Osteocyte (in vitro differentiated cells): ENCODE results near the gene CTSO. TPM values are rescaled to one million over a fixed set of nuclear protein-coding genes. Genes with fewer than 3 reads are reported as not detected.

Source experiments
- DNase-seq: peaks from one replicate; pipeline ENCODE4 v3.0.0; 2021; ENCODE audit warnings: mixed read lengths; ENCODE audit not compliant: unreplicated experiment; ENCODE audit errors: extremely low spot score
- H3K27ac Mint-ChIP-seq: one replicate; pipeline ENCODE4 v1.8.0; 2021; ENCODE audit warnings: mild to moderate bottlenecking, mixed read lengths; ENCODE audit not compliant: unreplicated experiment
- H3K27me3 Mint-ChIP-seq: one replicate; pipeline ENCODE4 v1.8.0; 2021; ENCODE audit warnings: mixed read lengths; ENCODE audit not compliant: unreplicated experiment
- H3K36me3 Mint-ChIP-seq: one replicate; pipeline ENCODE4 v1.8.0; 2021; ENCODE audit warnings: mixed read lengths; ENCODE audit not compliant: unreplicated experiment
- H3K4me1 Mint-ChIP-seq: one replicate; pipeline ENCODE4 v1.8.0; 2021; ENCODE audit warnings: mixed read lengths; ENCODE audit not compliant: unreplicated experiment
- H3K4me3 Mint-ChIP-seq: one replicate; pipeline ENCODE4 v1.8.0; 2021; ENCODE audit warnings: mild to moderate bottlenecking, moderate library complexity, mixed read lengths; ENCODE audit not compliant: unreplicated experiment
- H3K9me3 Mint-ChIP-seq: one replicate; pipeline ENCODE4 v1.8.0; 2021; ENCODE audit warnings: mixed read lengths; ENCODE audit not compliant: unreplicated experiment
- total RNA-seq: library from RNA; stranded (reverse); gene quantifications from 2 replicates; pipeline ENCODE4 v1.2.1, GENCODE V29; 2021
- TF ChIP-seq, protein P1 (sequence below): fragments of 200-600 bp; sonication (generic); IDR thresholded peaks from 2 replicates; pipeline ENCODE4 v1.5.0; 2021; ENCODE audit warnings: antibody characterized with exemption, mild to moderate bottlenecking, moderate library complexity

Gene CTSO
- total RNA-seq, 1 donor from 2014 or later, result 10.0 TPM

DNA sequence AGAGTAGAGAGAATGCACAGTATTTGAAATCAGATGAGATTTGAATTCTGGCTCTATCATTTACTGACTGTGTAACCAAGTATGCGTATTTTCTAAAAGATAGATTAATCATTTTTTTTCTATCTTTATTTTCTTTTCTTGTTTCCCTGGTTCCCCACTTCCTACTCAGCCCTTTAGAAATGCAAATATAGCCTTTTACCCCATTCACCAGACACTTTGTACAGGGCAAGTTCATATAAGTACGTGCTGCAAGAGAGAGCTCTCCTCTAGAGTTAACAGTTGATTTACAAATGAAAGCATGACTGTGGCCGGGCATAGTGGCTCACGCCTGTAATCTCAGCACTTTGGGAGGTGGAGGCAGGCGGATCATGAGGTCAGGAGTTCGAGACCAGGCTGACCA is 68.0 kb downstream of the CTSO start:
- Mint-ChIP-seq H3K27ac (no peak overlapping the region), H3K27me3 (no peaks in the 10 kb centered on the region), H3K4me1 (peaks cover 3% of the 10 kb centered on the region), H3K36me3 (peaks cover 3% of the 10 kb centered on the region), H3K9me3 (peaks cover 8% of the 10 kb centered on the region), H3K4me3 (no peak overlapping the region)
- DNase-seq, result no peak
- TF ChIP-seq, protein P1, sequence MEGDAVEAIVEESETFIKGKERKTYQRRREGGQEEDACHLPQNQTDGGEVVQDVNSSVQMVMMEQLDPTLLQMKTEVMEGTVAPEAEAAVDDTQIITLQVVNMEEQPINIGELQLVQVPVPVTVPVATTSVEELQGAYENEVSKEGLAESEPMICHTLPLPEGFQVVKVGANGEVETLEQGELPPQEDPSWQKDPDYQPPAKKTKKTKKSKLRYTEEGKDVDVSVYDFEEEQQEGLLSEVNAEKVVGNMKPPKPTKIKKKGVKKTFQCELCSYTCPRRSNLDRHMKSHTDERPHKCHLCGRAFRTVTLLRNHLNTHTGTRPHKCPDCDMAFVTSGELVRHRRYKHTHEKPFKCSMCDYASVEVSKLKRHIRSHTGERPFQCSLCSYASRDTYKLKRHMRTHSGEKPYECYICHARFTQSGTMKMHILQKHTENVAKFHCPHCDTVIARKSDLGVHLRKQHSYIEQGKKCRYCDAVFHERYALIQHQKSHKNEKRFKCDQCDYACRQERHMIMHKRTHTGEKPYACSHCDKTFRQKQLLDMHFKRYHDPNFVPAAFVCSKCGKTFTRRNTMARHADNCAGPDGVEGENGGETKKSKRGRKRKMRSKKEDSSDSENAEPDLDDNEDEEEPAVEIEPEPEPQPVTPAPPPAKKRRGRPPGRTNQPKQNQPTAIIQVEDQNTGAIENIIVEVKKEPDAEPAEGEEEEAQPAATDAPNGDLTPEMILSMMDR, result no peak

DNA sequence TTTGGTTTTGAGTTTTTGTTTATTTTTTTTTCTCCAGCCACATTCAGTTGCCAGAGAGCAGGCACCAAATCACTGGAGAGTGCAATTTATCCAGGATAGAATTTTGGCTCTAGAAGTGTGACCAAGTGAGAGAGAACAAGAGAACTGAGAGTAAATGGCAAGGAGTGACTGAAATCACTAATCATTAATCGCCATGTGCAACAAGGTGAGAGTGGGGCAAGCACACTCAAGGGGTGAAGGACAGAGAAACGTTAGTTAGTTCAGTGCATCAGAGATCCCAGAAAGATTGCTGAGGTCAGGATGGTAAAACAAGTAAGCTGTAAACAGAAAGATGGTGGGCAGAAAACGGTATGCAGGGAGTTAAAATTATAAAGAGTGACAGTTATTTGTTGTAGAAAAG is 69.8 kb downstream of the CTSO start:
- H3K9me3 Mint-ChIP-seq, result peaks cover 6% of the 10 kb centered on the region
- no peak for DNase-seq
- TF ChIP-seq, protein P1, result no peak
- peaks cover 3% of the 10 kb centered on the region for H3K27me3 Mint-ChIP-seq
- no peak overlapping the region for H3K4me3 Mint-ChIP-seq
- H3K36me3 Mint-ChIP-seq, result peaks cover 3% of the 10 kb centered on the region
- H3K27ac Mint-ChIP-seq, result no peak overlapping the region
- no peaks in the 10 kb centered on the region for H3K4me1 Mint-ChIP-seq

- H3K27me3 Mint-ChIP-seq, result peaks cover 3% of the 10 kb centered on the region
- TF ChIP-seq, protein P1, result no peak
- no peak overlapping the region for H3K27ac Mint-ChIP-seq
- no peak overlapping the region for H3K4me3 Mint-ChIP-seq
- DNase-seq, result no peak
- peaks cover 3% of the 10 kb centered on the region for H3K36me3 Mint-ChIP-seq
- H3K4me1 Mint-ChIP-seq, result no peaks in the 10 kb centered on the region
- H3K9me3 Mint-ChIP-seq, result peaks cover 6% of the 10 kb centered on the region
Observed at GRCh38 chr4:155881555-155881954, 72.1 kb downstream of the CTSO start.

DNA sequence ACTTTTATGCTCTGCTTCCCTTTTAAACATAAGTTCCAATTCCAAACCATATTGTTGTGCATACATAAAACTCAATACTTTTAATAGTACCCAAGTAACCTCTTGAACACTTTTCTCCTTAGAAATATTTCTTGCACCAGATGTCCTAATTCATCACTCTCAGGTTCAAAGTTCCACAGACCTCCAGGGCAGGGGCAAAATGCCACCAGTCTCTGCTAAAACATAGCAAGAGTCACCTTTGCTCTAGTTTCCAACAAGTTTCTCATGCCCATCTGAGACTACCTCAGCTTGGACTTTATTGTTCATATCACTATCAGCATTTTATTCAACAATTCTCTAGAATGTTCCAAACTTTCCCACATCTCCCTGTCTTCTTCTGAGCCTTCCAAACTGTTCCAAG is 73.9 kb downstream of the CTSO start:
- Mint-ChIP-seq H3K9me3 (peaks cover 11% of the 10 kb centered on the region), H3K4me3 (no peak overlapping the region), H3K27ac (no peak overlapping the region), H3K4me1 (no peaks in the 10 kb centered on the region), H3K36me3 (peaks cover 3% of the 10 kb centered on the region), H3K27me3 (peaks cover 3% of the 10 kb centered on the region)
- TF ChIP-seq, protein P1, result no peak
- no peak for DNase-seq

DNA sequence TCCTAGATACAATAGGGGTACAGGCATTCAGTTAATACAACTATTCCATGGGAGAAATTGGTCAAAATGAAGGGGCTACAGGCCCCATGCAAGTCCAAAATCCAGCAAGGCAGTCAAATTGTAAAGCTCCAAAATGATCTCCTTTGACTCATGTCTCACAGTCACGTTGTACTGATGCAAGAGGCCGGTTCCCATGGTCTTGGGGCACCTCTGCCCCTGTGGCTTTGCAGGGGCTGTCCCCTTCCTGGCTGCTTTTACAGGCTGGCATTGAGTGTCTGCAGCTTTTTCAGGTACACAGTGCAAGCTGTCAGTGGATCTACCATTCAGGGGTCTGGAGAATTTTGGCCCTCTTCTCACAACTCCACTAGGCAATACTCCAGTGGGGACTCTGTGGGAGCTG is 75.1 kb downstream of the CTSO start:
- peaks cover 10% of the 10 kb centered on the region for H3K9me3 Mint-ChIP-seq
- no peak for DNase-seq
- no peak overlapping the region for H3K4me3 Mint-ChIP-seq
- TF ChIP-seq, protein P1, result no peak
- no peak overlapping the region for H3K27ac Mint-ChIP-seq
- peaks cover 3% of the 10 kb centered on the region for H3K27me3 Mint-ChIP-seq
- no peaks in the 10 kb centered on the region for H3K36me3 Mint-ChIP-seq
- H3K4me1 Mint-ChIP-seq, result no peaks in the 10 kb centered on the region
